ENCODE results near the gene UBE2J1.
A peak's percentile ranks its signal among the peaks of the same experiment; 100 is the strongest.

The UBE2J1 gene

DNA sequence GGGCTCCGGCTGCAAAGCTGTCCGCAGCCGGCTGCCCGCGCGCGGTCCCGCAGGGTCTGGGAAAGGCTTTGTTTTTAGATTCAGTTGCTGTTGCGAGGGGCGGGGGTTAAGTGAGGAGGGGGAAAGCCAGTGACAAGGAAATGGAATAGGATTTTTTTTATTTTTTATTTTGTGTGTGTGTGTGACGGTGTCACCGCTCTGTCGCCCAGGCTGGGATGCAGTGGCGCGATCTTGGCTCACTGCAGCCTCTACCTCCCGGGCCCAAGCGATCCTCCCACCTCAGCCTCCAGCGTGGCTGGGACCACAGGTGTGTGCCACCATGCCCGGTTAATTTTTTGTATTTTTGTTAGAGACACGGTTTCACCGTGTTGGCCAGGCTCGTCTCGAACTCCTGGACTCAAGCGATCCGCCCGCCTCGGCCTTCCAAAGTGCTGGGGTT lies 615 bp upstream of the UBE2J1 start:
- Histone ChIP-seq H3K9ac (peak overlapping the region; percentile 99), H2AFZ (peak overlapping the region; percentile 100), H3K79me2 (peaks cover 35% of the 10 kb centered on the region), H3K4me2 (ENCODE audit: low read length) (peak overlapping the region; percentile 79), H3K36me3 (ENCODE audit: control insufficient read depth, insufficient read depth, low read length) (no peaks in the 10 kb centered on the region), H3K27me3 (ENCODE audit: control insufficient read depth, insufficient read depth, low read length) (no peaks in the 10 kb centered on the region), H3K27ac (peak overlapping the region; percentile 95), H3K4me1 (peaks cover 17% of the 10 kb centered on the region), H3K4me3 (ENCODE audit: low read depth, low read length) (peak overlapping the region; percentile 80), H3K9me3 (ENCODE audit: control insufficient read depth, low read length) (no peaks in the 10 kb centered on the region)
- no peak for TF ChIP-seq CTCF (IDR thresholded peaks at IDR 0.05)

DNA sequence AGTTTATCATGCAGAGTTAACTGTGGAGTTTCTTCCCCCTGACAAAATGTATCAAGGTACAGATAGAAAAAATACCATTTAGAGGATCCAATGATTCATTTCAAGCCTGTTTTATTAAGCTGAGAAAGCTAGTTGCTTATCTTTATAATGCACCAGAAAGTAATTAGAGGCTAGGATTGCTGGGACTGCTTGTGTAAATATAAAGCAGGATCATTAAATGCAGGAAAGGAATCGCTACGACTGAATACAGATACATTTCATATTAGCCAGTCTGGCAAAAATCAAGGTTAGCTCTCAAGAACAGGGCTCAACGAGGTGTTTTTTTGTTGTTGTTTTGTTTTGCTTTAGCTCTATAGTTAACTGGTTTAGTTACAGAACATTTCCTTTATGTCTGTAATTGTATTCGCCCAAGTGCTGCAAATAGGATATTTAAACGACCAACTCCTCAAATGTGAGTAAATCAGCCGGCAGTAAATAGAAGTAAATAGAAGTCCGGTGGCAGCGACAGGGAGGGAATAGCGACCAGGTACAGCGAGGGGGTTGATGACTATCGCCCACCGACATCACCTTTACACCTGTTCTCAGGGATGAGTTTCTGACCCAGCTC lies 748 bp downstream of the UBE2J1 start:
- no peak for TF ChIP-seq CTCF (IDR thresholded peaks at IDR 0.05)
- Histone ChIP-seq H3K9ac (peak overlapping the region; percentile 99), H3K36me3 (ENCODE audit: control insufficient read depth, insufficient read depth, low read length) (no peaks in the 10 kb centered on the region)

GRCh38 chr6:89350281-89350966 lies 2.1 kb downstream of the UBE2J1 start:
- Histone ChIP-seq H3K27me3 (ENCODE audit: control insufficient read depth, insufficient read depth, low read length) (no peaks in the 10 kb centered on the region), H3K79me2 (peaks cover 58% of the 10 kb centered on the region), H3K4me3 (ENCODE audit: low read depth, low read length) (peak overlapping the region; percentile 13), H3K9ac (no peak overlapping the region), H3K27ac (peak overlapping the region; percentile 25), H3K4me1 (peaks cover 31% of the 10 kb centered on the region), H3K36me3 (ENCODE audit: control insufficient read depth, insufficient read depth, low read length) (no peaks in the 10 kb centered on the region), H2AFZ (no peak overlapping the region), H3K4me2 (ENCODE audit: low read length) (peak overlapping the region; percentile 39), H3K9me3 (ENCODE audit: control insufficient read depth, low read length) (no peaks in the 10 kb centered on the region)
- no peak for TF ChIP-seq CTCF (IDR thresholded peaks at IDR 0.05)

More for the DNA sequence above, 748 bp downstream of the UBE2J1 start:
- H2AFZ ChIP-seq: peak overlapping the region; percentile 100
- peaks cover 45% of the 10 kb centered on the region for H3K79me2 ChIP-seq
- H3K4me2 ChIP-seq (ENCODE audit: low read length): peak overlapping the region; percentile 79
- peaks cover 25% of the 10 kb centered on the region for H3K4me1 ChIP-seq
- no peaks in the 10 kb centered on the region for H3K27me3 ChIP-seq (ENCODE audit: control insufficient read depth, insufficient read depth, low read length)
- H3K9me3 ChIP-seq (ENCODE audit: control insufficient read depth, low read length): no peaks in the 10 kb centered on the region
- H3K27ac ChIP-seq: peak overlapping the region; percentile 95
- H3K4me3 ChIP-seq (ENCODE audit: low read depth, low read length): peak overlapping the region; percentile 80

- no peak overlapping the region for H3K27ac ChIP-seq
- H3K4me1 ChIP-seq: peaks cover 37% of the 10 kb centered on the region
- H3K4me3 ChIP-seq (ENCODE audit: low read depth, low read length): no peak overlapping the region
Measured at GRCh38 chr6:89348372-89348771, 4.2 kb downstream of the UBE2J1 start.

More at GRCh38 chr6:89348372-89348771, 4.2 kb downstream of the UBE2J1 start:
- no peak overlapping the region for H3K4me2 ChIP-seq (ENCODE audit: low read length)
- H3K79me2 ChIP-seq: peaks cover 72% of the 10 kb centered on the region
- no peaks in the 10 kb centered on the region for H3K9me3 ChIP-seq (ENCODE audit: control insufficient read depth, low read length)
- H2AFZ ChIP-seq: no peak overlapping the region
- H3K27me3 ChIP-seq (ENCODE audit: control insufficient read depth, insufficient read depth, low read length): no peaks in the 10 kb centered on the region
- H3K36me3 ChIP-seq (ENCODE audit: control insufficient read depth, insufficient read depth, low read length): no peaks in the 10 kb centered on the region
- no peak overlapping the region for H3K9ac ChIP-seq
- TF ChIP-seq CTCF (IDR thresholded peaks at IDR 0.05): no peak
